ENCODE data around the gene ADARB2. TPM values are rescaled to one million over a fixed set of nuclear protein-coding genes. Genes with fewer than 3 reads are reported as not detected.

ADARB2 gene
- total RNA-seq, 3 donors from 2014 or later (not counting 1 experiment from before 2014, with no cell fraction given), result 0.27 to 0.78 (median 0.40) TPM

GRCh38 chr10:1483246-1483645 is 254.1 kb downstream of the ADARB2 start:
- H3K27me3 Mint-ChIP-seq (ENCODE audit: low read depth in 2 of 2), result peaks cover 0 to 10% of the 10 kb centered on the region in 2 donors
- no peak for TF ChIP-seq CTCF (IDR thresholded peaks at IDR 0.05)
- no peak overlapping the region for H3K4me3 ChIP-seq (ENCODE audit: low read length)
- H3K27me3 ChIP-seq (ENCODE audit: control insufficient read depth, insufficient read depth, low read length), result no peaks in the 10 kb centered on the region
- H3K9me3 ChIP-seq (ENCODE audit: control insufficient read depth, insufficient read depth, low read length), result no peaks in the 10 kb centered on the region
- H3K36me3 Mint-ChIP-seq, result no peaks in the 10 kb centered on the region
- H3K4me3 Mint-ChIP-seq, result no peak overlapping the region
- H3K4me1 ChIP-seq (ENCODE audit: control insufficient read depth, insufficient read depth, low read length), result no peaks in the 10 kb centered on the region
- H3K36me3 ChIP-seq (ENCODE audit: control insufficient read depth, insufficient read depth, low read length), result no peaks in the 10 kb centered on the region
- no peak overlapping the region for H3K27ac ChIP-seq (ENCODE audit: low read length)
- no peaks in the 10 kb centered on the region for H3K4me1 Mint-ChIP-seq
- no peak for ATAC-seq
- H3K9me3 Mint-ChIP-seq, result no peaks in the 10 kb centered on the region
- 59% methylated on average over 10 of the region's 10 CpGs for WGBS (ENCODE audit: insufficient coverage)
- no peak overlapping the region for H3K27ac Mint-ChIP-seq
- DNase-seq, result no peak
- intact Hi-C loops (cut with micrococcal nuclease), result no loop called here

- intact Hi-C loops (cut with micrococcal nuclease), result no loop called here
- H3K27me3 Mint-ChIP-seq (ENCODE audit: low read depth in 2 of 2), result peaks cover 0 to 3% of the 10 kb centered on the region in 2 donors
- Histone ChIP-seq H3K27ac (ENCODE audit: low read length) (no peak overlapping the region), H3K27me3 (ENCODE audit: control insufficient read depth, insufficient read depth, low read length) (no peaks in the 10 kb centered on the region), H3K36me3 (ENCODE audit: control insufficient read depth, insufficient read depth, low read length) (no peaks in the 10 kb centered on the region), H3K9me3 (ENCODE audit: control insufficient read depth, insufficient read depth, low read length) (no peaks in the 10 kb centered on the region), H3K4me3 (ENCODE audit: low read length) (no peak overlapping the region), H3K4me1 (ENCODE audit: control insufficient read depth, insufficient read depth, low read length) (no peaks in the 10 kb centered on the region)
- no peak for TF ChIP-seq CTCF (IDR thresholded peaks at IDR 0.05)
- ATAC-seq (no peak), DNase-seq (no peak)
- no peaks in the 10 kb centered on the region for H3K9me3 Mint-ChIP-seq
- WGBS (ENCODE audit: insufficient coverage), result 86% methylated on average over 9 of the region's 9 CpGs
- H3K4me1 Mint-ChIP-seq, result no peaks in the 10 kb centered on the region
- H3K4me3 Mint-ChIP-seq, result no peak overlapping the region
- H3K36me3 Mint-ChIP-seq, result no peaks in the 10 kb centered on the region
- no peak overlapping the region for H3K27ac Mint-ChIP-seq
Observed at GRCh38 chr10:1477578-1477977, 259.7 kb downstream of the ADARB2 start.

- no peak overlapping the region for H3K27ac ChIP-seq (ENCODE audit: low read length)
- H3K36me3 Mint-ChIP-seq, result no peaks in the 10 kb centered on the region
- peaks cover 0 to 3% of the 10 kb centered on the region in 2 donors for H3K27me3 Mint-ChIP-seq (ENCODE audit: low read depth in 2 of 2)
- H3K36me3 ChIP-seq (ENCODE audit: control insufficient read depth, insufficient read depth, low read length), result no peaks in the 10 kb centered on the region
- 82% methylated on average over 13 of the region's 13 CpGs for WGBS (ENCODE audit: insufficient coverage)
- H3K9me3 ChIP-seq (ENCODE audit: control insufficient read depth, insufficient read depth, low read length), result no peaks in the 10 kb centered on the region
- H3K4me3 ChIP-seq (ENCODE audit: low read length), result no peak overlapping the region
- TF ChIP-seq CTCF (IDR thresholded peaks at IDR 0.05), result no peak
- H3K4me3 Mint-ChIP-seq, result no peak overlapping the region
- H3K9me3 Mint-ChIP-seq, result no peaks in the 10 kb centered on the region
- H3K4me1 ChIP-seq (ENCODE audit: control insufficient read depth, insufficient read depth, low read length), result no peaks in the 10 kb centered on the region
- H3K27ac Mint-ChIP-seq, result no peak overlapping the region
- H3K4me1 Mint-ChIP-seq, result no peaks in the 10 kb centered on the region
- ATAC-seq, result no peak
- H3K27me3 ChIP-seq (ENCODE audit: control insufficient read depth, insufficient read depth, low read length), result no peaks in the 10 kb centered on the region
- DNase-seq, result no peak
- intact Hi-C loops (cut with micrococcal nuclease), result no loop called here
Observed at GRCh38 chr10:1476455-1476803, 260.9 kb downstream of the ADARB2 start.

- ATAC-seq, result no peak
- TF ChIP-seq CTCF (IDR thresholded peaks at IDR 0.05), result no peak
- Histone ChIP-seq H3K36me3 (ENCODE audit: control insufficient read depth, insufficient read depth, low read length) (no peaks in the 10 kb centered on the region), H3K4me3 (ENCODE audit: low read length) (no peak overlapping the region), H3K9me3 (ENCODE audit: control insufficient read depth, insufficient read depth, low read length) (no peaks in the 10 kb centered on the region), H3K4me1 (ENCODE audit: control insufficient read depth, insufficient read depth, low read length) (no peaks in the 10 kb centered on the region), H3K27ac (ENCODE audit: low read length) (no peak overlapping the region), H3K27me3 (ENCODE audit: control insufficient read depth, insufficient read depth, low read length) (no peaks in the 10 kb centered on the region)
- intact Hi-C loops (cut with micrococcal nuclease), result no loop called here
- 57% methylated on average over 4 of the region's 6 CpGs for WGBS (ENCODE audit: insufficient coverage)
- Mint-ChIP-seq H3K4me3 (no peak overlapping the region), H3K27ac (no peak overlapping the region), H3K9me3 (no peaks in the 10 kb centered on the region), H3K27me3 (ENCODE audit: low read depth in 2 of 2) (peaks cover 0 to 3% of the 10 kb centered on the region in 2 donors), H3K36me3 (no peaks in the 10 kb centered on the region), H3K4me1 (no peaks in the 10 kb centered on the region)
- DNase-seq, result no peak
Observed at GRCh38 chr10:1475771-1476454, 261.4 kb downstream of the ADARB2 start.
